Central memory CD4-positive, alpha-beta T cell (primary cell): ENCODE measurements around the gene DUOX1.

Source experiments
- DNase-seq: peaks from one replicate; pipeline ENCODE4 v3.0.0; 2022

DUOX1 gene

DNA sequence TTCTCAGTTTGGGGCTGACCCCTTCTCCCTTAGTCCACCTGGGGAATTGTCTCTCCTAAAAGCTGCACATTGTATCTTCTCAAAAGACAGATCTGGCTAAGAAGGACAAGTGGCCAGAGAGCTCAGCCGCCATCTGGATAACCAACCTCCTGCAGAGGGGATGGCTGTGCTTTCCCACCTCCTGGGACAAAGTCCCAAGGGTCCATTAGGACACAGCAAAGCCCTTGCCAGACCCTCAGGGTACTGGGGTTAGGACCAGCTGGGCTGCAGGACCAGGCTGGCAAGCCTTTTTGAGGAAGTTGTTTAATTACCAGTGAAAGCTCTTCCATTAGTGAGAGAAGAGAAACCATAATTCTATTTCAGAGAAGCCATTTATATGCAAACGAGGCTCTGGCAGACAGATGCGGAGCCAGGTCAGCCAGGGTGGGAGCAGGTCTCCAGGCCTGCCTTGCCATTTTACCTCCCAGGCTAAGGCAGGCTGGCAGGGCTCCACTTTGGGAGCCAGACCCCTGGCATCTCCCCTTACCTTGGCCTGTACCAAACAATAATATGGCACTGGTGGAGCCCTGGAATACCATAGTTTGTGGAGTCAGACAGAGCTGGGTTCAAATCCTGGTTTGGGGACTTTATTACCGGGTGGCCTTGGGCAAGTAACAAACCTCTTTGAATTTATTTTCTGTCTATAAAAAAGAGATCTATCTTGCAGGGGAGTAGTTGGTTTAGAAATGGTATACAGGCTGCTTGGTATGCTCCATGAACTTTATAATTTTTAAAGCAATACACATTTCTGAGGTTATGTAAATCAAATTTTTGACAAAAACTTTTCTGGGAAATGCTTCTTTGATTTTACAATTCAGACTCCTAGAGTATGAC, 40.0 kb downstream of the DUOX1 start:
- no peak for DNase-seq

DNA sequence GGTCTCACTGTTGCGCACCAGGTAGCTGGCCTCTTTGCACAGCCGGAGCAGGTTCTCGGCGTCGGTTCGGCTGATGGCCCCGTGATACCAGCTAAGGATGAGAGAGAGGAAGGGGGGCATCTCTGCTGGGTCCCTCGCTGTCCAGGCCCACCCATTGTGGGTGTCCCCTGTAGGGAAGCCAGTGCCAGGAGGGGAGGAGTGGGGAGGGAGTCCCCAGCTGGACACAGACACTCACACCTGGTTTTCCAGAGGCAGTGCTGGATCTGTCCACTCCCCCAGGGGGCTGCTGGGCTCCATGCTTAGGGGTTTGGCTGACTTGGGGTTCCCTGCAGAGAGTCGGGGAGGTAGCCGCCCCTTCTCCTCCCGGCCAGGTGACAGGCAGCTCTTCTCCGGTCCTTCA, 42.1 kb downstream of the DUOX1 start:
- DNase-seq, result no peak

DNA sequence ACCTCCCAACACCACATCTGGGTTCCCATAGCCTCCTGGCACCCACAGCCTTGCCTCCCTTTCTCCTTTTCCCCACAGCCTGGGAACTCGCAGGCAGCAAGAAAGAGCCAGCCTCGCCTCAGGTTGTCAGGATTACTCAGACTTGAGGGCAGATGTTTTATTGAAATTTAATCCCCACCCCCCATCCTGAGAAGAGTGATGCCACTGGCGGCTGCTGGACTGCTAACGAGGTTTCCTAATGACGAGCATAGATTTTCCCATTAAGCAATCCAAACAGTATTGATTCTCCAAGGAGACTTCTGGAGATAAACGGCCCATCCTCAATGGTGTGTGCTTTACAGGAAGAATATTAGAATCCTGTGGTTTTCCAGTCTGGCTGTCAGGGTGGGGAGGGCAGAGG, 44.3 kb downstream of the DUOX1 start:
- DNase-seq, result no peak

DNA sequence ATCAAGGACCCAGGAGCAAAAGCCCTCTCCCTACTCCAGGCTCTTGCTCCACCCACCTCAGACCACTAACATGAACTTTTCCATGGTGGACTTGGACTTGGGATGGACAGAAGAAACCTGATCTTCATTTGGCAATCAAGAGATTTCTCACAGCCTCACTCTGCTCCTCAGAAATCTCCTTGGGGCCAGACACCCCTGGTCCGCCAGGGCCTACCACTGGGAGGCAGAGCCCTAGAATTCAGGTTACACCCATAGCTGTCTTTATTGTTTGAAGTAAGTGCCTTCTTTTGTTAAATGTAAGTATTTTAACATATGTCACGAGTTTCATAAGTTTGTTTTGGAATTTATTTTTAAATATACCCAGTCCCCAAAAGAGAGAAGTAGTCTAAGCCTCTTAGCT, 44.8 kb downstream of the DUOX1 start:
- no peak for DNase-seq

DNA sequence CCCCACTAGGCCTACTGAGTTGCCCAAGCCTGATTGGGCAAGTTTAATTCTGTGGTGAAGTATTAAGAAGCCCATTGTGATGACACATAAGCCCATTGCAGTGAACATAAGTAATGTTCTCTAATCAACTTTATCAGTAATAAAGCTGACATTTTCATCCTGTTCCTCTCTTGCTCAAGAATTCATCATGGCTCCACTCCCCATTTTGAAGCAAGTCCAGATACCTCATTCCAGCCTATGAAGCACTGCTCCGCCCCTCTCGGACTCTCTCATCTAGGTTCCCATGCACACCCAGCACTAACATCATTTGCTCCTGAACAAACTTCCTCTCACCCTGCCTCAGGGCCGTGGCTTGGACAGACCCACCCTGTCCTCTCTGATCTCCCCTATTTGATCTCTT, 47.5 kb downstream of the DUOX1 start:
- DNase-seq, result no peak

DNA sequence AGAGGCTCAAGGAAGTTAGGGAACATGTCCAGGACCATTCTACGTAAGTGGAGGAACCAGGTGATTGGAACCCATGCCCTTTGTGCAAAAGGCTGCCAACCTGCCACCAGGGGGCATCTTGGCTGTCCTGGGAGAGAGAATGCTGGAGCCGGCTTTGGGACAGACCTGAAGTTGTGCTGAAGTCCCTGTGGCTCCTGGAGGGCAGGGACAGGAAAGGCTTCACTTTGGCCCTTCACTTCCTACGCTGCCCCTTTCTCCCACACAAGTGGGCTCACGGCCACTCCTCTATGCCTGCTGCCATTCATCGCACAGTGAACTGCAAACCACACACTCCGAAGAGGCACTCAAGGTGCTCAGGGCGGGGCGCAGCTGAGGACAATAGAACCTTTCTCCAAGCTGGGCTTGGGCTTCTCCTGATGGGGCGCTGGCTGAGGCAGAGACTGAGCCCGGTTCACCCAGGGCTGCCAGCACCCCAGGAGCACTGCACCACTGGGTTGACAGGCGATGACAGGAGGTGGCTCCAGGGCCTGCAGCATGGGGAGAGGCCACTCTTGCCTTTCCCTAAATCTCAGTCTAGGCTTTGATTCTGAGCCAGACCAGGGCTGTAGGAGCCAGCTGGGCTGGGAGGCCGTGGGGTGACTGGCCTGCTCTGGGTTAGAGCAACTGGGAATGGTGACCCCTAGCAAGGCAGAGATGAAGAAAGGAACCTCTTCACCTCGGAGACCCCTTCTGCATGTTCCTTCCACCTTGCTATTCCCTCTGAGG, 49.6 kb downstream of the DUOX1 start:
- peak; percentile 41 for DNase-seq

DNA sequence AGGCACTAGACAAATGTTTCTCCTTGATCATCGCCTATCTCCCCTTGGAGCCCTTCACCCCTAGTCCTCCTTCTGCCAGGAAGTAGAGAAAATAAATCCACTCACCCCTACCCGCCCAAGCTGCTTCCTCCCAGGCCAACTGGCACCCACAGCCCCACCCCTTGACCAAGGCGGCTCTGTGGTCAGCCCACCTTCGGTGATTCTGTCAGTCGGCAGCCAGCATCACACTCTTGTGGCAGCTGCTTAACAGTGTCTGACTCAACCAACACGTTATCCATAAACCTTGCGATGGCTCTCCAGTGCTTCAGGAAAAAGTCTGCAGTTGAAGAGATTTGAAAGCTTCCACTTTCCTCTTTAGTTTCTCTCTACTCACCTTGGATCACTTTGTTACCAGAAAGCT, 50.4 kb downstream of the DUOX1 start:
- DNase-seq, result no peak

DNA sequence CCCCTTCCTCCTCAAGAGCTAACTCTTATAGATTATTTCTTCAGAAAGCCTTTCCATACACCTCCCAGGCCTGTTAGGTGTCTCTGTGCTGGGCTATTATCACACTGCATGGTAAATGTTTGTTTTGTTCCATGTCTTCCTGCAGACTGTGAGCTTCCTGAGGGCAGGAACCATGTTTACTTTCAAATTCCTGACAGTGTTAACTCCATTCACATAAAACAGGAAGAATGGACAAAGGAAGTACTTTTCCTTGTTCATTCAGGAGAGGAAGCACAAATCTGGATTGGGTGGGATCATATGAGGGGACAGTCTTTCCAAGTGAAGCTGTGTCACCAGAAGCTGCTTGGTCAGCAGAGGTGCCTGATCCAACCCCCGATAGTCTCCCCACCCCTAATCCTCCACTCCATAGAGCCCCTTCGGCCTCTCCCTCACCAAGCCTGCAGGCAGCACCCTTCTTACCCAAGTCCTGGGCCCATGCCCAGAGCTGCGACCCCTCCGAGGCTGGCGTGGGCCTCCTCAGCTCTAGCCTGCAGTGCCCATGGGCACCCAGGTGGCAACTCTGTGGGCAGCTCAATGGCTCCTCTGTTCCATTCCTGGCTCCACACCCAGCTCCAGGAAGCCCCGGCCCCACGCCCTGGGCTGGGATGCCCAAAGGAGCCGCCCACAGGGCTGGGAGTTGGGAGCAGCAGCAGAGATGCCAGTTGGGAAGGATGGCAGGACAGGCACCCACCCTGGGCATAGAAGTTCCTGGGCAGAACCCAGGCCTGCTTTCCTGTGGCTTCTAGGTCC, 51.0 kb downstream of the DUOX1 start:
- DNase-seq, result no peak

DNA sequence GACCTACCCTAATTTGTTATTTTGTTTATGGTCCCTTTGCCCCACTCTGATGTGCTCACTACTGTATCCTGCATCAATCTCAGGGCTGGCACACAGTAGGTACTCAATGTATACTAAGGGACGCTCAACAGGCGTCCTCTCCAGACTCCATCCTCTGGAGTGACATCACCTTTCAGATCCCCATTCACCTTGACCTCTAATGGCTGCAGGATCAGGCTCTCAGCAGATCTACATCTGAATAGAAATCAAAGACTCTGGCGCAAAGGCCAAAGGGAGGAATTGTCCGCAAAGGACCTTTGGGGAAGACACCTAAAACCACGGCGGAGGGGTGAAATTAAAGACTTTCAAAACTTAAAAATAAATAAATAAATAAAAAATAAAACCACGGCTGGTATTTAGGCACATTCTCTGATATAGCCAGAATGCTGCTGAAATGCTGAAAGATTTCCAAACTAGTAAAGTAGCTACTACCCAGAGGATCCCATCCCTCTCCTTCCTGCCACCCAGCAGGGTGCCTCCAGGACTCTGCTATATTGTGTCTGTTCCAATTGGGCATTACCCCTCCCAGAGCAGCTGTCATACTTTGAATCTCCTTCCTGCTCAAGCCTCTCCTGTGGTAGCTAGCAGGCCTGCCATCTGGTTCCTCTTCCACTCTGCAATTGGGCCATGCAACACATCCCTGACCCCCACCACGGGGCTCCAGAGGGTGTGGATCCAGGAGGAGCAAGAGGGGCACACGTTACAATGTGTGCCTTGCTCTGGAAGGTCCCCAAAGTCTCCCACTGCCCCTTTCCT, 51.9 kb downstream of the DUOX1 start:
- no peak for DNase-seq

DNA sequence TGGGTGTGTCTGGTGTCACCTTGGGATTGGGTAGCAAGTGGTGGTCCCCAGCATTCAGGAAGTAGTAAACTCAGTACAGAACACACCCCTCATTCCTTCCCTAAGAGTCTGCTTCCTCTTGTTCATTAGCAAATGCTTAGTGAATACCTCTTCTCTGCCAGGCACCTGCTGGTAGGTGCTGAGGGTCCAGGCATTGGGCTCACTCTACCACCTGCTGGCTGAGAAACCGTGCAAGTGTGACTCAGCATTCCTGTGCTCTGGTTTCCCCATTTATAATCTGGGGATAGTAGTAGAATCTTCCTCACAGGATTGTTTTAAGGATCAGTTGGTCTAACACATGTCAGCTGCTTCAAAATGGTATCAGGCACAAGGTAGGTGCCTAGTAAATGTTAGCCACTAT, 53.2 kb downstream of the DUOX1 start:
- no peak for DNase-seq

DNA sequence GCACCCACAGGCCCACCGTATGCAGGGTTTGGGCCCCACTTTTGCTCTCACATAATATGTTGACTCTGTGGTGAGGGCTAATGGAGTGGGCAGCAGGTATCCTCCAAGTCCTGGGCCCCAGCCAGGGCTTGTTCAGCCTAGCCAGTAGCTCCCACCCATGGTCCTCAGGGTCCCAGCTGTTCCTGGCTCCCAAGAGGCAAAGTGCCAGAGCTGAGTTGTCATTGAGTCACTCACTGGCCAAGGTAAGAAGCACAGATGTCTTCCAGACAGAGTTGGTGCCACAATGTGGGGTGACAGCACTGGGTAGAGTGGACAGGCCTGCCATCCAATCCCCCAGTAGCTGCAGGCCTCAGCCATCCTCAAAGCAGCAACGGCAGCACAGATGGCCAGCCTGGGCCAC, 53.7 kb downstream of the DUOX1 start:
- DNase-seq, result no peak

DNA sequence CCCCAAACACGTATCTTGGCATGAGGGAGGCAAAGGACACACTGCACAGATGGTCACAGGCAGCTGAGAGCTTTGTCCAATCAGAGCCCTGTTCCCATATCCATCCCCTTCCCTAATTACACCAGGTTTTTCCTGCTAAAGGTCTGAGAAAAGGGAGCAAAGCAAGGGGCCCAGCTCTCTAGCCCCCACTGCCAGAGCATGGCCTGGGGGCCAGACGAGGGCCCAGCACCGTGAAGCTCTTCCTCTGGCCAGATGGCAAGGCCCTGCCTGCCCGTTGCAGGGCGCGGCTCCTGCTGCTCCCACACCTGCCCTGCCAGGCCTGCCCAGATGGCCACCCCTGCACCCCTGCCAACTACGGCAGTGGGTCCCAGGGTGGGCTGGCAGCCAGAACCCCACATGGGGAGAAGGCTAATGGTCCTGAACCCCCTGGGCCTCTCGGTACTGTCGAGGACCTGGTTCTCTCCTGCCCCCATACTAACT, 54.8 kb downstream of the DUOX1 start:
- DNase-seq, result no peak

DNA sequence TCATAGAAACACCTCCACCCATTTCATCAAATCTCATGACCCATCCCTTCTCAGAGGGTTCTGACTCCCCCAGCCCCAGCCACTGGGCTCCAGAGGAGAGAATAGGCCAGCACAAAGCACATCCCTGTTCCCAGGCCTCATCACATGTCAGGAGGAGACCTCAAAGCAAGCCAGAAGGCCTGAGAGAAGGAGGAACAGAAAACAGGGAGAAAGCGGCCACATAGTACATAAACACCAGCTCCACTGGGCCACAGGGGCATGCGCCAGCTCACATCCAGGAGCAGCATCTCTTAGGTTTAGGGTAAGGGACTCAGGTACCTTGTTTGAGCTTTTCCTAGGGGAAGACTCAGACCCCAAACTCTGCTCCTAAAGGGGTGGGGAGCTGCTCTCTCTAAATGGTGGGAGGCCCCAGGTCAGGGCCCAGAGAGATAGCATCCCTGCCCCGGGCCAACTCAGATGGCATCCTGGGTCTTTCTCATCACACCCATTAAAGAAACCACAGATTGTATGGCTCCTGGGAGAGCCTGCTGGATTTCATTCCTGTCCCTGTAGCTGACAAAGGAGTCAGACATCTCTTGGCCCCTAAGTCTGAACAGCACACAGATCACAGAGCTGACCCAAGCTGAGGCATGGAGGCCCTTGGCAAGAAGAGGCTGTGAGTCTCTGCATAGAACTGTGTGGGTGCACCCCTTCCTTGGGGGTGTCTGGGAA, 55.4 kb downstream of the DUOX1 start:
- no peak for DNase-seq

DNA sequence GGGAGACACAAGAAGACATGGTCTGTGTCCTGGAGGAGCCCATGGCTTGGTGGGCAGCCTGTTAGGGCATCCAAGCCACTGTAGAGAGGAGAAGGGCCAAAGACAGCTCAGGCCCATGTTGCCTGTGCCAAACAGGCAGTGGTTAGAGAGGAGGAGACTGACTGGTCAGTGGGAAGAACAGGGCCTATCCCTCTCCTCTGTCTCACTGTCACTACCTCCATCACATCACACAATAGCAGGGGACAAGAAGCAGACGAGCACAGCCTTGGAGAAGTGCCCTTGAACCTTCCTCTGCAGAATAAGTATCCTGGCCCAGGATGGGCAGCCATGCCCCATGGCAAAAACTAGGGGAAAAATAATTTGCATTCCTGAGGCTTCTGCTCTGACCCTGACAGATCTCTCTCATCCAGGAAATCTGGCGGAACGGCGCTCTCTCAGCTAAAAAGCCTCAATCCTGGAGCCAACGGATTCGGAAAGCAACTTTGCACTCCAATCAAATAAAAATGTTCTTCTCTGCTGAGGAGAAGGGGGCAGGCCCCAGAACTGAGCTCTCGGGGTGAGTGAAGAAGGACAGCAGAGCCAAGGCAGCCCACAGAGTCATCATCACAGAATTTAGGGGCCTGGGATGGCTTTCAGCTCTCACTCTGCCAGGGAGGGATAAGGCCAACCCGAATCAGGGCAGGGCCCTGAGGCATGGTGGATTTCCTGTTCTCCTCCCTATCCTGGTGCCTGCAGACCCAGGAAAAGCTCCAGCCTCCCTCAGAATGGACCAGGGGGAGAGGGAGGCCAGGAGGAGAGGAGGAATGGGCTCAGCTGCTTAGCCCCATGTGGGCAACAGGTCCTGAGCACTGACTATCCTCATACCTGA, 56.3 kb downstream of the DUOX1 start:
- DNase-seq, result no peak

DNA sequence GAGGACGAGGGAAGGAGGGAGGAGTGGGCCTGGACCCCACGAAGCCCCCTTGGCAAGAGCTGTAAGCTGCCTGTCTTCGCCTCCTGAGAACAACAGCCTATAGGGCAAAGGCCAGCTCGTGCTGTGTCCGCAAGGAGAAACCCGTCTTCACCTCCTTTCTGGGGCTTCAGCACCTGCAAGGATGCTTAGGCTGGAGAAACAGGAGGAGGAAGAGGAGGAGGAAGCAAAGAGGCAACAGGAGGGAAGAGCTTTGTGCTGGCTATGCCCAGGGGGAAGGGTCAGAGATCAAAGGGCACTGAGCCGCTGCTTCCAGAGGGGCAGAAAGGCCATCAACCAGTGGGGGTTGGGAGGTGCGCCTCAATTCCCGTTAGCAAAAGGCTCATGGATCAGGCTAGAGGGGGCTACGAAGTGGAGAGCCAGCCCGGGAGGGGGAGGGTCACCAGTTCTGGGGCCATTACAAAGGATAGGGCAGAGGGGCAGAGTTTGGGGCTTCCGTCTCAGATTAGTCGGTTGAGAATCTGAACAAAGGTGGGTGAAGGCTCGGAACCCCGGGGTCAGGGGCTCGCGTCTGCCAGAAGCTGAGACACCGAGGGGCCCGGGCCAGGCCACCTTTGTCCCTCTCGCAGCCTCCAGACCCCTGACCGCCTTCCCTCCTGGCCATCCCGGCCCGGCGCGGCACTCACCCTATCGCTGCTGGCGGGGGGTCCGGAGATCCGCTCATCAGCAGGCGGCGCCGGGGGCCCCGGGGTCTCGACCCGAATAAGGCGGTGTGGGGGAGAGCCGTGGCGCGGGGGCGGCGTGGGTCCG, 57.2 kb downstream of the DUOX1 start:
- DNase-seq, result no peak

DNA sequence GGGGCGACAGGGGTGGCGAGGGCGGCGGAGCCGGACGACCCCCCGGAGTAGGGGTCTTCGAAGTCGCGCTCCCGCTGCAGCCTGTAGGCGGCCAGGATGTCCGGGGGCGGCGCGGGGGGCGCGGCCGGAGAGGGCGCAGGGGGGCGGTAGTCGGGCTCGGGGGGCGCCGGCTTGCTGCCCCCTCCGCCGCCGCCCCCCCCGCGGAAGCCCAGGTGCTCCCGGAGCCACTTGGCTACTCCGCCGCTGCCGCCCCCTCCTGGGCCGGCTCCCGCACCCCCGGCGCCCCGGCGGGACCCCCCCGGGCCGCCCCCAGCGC, 57.7 kb downstream of the DUOX1 start:
- no peak for DNase-seq

DNA sequence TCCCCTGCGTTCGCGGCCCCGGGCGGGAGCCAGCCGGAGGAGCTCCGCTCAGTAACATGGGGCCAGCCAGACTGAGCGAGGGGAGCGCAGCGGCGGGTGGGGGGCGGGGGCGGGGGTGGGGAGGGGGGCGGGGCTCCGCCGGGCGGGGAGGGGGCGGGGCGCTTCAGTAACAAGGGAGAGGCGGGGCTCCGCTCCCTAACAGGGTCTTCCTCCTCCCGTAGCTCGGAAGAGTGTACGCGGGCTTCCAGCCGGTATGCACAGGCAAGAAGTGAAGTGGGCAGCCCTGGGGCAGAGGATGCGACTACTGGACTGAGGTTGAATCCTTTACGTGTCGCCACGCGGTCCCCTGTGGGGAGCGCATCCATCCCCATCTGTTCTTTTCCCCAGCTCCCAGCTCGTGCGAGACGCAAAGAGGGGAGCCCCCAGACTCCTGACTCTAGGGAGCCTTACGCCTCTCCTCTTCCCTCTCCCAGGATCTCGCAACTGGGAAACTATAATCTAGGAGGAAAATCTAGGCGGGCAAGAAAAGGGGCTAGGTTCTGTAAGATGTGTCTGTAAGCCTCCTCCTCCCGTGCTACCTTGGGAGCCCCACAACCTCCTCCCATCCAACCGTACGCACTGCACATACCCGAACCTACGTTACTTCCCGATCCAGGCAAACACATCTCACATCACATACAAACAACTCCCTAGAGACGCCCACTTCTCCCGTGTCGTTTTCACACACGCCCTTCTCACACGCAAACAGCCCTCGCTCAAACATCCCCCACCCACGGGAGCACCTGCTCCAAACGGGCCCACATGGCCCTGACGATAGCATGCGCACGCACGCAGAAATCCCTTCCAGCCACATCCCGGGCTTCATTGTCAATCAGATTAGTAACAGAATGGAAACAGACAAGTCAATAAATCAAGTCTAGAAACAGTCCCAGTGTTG, 58.4 kb downstream of the DUOX1 start, which contains the start of gene SHF:
TSS of gene SHF (minus strand) at position 73 of the 937 bp plus-strand sequence. CDS start at position 58, 15 bp downstream.
- DNase-seq, result peak; percentile 60

DNA sequence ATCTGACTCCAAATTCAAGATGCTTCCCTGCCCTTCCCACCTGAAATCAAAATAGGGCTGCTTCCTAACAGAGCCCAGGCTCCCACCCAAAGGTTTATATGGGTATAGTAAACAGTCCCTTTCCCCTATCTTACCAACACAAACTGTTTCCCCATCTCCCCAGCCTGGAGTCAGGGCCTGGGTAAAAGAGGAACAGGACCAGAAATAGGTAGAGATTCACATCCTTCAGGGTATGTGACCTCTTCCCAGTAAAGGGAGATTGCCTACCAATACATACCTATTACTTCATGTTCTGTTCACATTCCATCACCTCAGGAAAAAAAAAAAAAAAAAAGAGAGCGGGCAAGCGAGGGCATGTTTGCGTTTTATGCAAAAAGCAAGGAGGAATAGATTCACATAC, 67.7 kb downstream of the DUOX1 start:
- no peak for DNase-seq
